CD4-positive, alpha-beta T cell treated with Interleukin-17A for 4 hours (primary cell): ENCODE results near the gene TPSD1.
A peak's percentile ranks its signal among the peaks of the same experiment; 100 is the strongest.
"Not testable (repeated sequence)": the region's sequence is repeated elsewhere in the genome, so short reads cannot be mapped to it uniquely, and the experiment has no call there.

Experiments used
- DNase-seq: peaks from one replicate; pipeline ENCODE4 v3.0.0-alpha.2; 2020; ENCODE audit warnings: mixed read lengths

Gene TPSD1

GRCh38 chr16:1283996-1284616, 28.2 kb downstream of the TPSD1 start:
- no peak for DNase-seq

- DNase-seq = no peak
Observed at GRCh38 chr16:1285669-1286512, 30.0 kb downstream of the TPSD1 start.

GRCh38 chr16:1286513-1287094, 30.7 kb downstream of the TPSD1 start:
- DNase-seq = no peak

GRCh38 chr16:1287982-1288670, 32.3 kb downstream of the TPSD1 start:
- DNase-seq = no peak

- DNase-seq = peak; percentile 15
Observed at GRCh38 chr16:1288813-1289476, 33.1 kb downstream of the TPSD1 start.

GRCh38 chr16:1289477-1289866, 33.6 kb downstream of the TPSD1 start:
- DNase-seq = no peak

- no peak for DNase-seq
Observed at GRCh38 chr16:1290063-1290501, 34.2 kb downstream of the TPSD1 start.

- DNase-seq = no peak
Observed at GRCh38 chr16:1290860-1291575, 35.1 kb downstream of the TPSD1 start.

- DNase-seq = no peak
Observed at GRCh38 chr16:1291576-1291974, 35.7 kb downstream of the TPSD1 start.

- DNase-seq = not testable (repeated sequence)
Observed at GRCh38 chr16:1292208-1292607, 36.3 kb downstream of the TPSD1 start.

- not testable (repeated sequence) for DNase-seq
Observed at GRCh38 chr16:1292808-1293207, 36.9 kb downstream of the TPSD1 start.

GRCh38 chr16:1293921-1294656, 38.2 kb downstream of the TPSD1 start:
- no peak for DNase-seq

- no peak for DNase-seq
Observed at GRCh38 chr16:1295465-1295864, 39.6 kb downstream of the TPSD1 start.

GRCh38 chr16:1296688-1297017, 40.8 kb downstream of the TPSD1 start:
- not testable (repeated sequence) for DNase-seq

GRCh38 chr16:1297018-1297696, 41.3 kb downstream of the TPSD1 start:
- no peak for DNase-seq

- DNase-seq = no peak
Observed at GRCh38 chr16:1298406-1298805, 42.5 kb downstream of the TPSD1 start.

- DNase-seq = no peak
Observed at GRCh38 chr16:1299012-1299867, 43.4 kb downstream of the TPSD1 start.

GRCh38 chr16:1299868-1300203, 44.0 kb downstream of the TPSD1 start:
- DNase-seq = no peak

- peak; percentile 78 for DNase-seq
Observed at GRCh38 chr16:1300664-1301476, 45.0 kb downstream of the TPSD1 start.
